ENCODE results near the gene TRMT112.

DNA sequence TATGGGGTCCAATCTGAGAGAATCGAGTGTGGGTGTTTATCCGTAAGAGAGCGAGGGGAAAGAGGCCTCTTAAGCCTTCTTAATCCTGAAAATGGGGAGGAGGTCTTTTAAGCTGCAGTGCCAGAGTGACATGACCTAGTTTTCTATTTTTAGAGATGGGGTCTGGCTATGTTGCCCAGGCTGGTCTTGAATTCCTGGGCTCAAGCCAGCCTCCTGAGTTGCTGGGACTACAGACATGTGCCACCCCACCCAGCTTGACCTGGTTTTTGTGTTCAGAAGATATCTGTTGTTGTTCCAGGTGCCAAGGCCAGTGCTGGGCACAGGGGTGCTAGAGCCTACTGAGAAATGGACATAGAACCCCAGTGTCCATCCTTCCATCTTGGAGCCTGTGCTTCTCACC lies 34.3 kb downstream of the TRMT112 start:
- TF ChIP-seq YY1 (IDR thresholded peaks at IDR 0.05; ENCODE audit: low read depth) (no peak), FOXM1 (IDR thresholded peaks at IDR 0.05; ENCODE audit: borderline replicate concordance, low read depth) (no peak), CEBPB (IDR thresholded peaks at IDR 0.05) (no peak), EP300 (IDR thresholded peaks at IDR 0.05; ENCODE audit: borderline replicate concordance) (no peak), RAD21 (IDR thresholded peaks at IDR 0.05; ENCODE audit: low read depth) (no peak)
- TF ChIP-seq, protein P1, sequence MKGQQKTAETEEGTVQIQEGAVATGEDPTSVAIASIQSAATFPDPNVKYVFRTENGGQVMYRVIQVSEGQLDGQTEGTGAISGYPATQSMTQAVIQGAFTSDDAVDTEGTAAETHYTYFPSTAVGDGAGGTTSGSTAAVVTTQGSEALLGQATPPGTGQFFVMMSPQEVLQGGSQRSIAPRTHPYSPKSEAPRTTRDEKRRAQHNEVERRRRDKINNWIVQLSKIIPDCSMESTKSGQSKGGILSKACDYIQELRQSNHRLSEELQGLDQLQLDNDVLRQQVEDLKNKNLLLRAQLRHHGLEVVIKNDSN (IDR thresholded peaks at IDR 0.05) = no peak
- TF ChIP-seq, protein P2, sequence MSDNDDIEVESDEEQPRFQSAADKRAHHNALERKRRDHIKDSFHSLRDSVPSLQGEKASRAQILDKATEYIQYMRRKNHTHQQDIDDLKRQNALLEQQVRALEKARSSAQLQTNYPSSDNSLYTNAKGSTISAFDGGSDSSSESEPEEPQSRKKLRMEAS (IDR thresholded peaks at IDR 0.05) = no peak

Data from Ishikawa (cell line).